SK-N-SH (cell line): Measurements from ENCODE around the gene FUT4. TPM values are rescaled to one million over a fixed set of nuclear protein-coding genes. Genes with fewer than 3 reads are reported as not detected.
"Not testable (repeated sequence)": the region's sequence is repeated elsewhere in the genome, so short reads cannot be mapped to it uniquely, and the experiment has no call there.

Experiments used
- CTCF ChIA-PET: fragments of 300-600, 350-600 bp; formaldehyde crosslinking; extraction: SDS; loops from one replicate; lab custom pipeline; 2021; lab: Yijun Ruan, JAX
- POLR2A ChIA-PET: fragments of 350-600 bp; sonication (Branson Sonifier 250); formaldehyde crosslinking; extraction: SDS; loops from one replicate; lab custom pipeline; 2020; ENCODE audit warnings: antibody characterized with exemption, inconsistent platforms; lab: Yijun Ruan, JAX
- DNase-seq: peaks from one replicate; pipeline ENCODE4 v3.0.0; 2012
- H2AFZ ChIP-seq: fragments of 200-600 bp; sonication (generic); 2 replicates; pipeline ENCODE4 v1.8.1; 2016; ENCODE audit warnings: antibody characterized with exemption, mild to moderate bottlenecking, low read depth
- H3F3A ChIP-seq: fragments of 200-600 bp; sonication (generic); replicated peaks from 2 replicates; pipeline ENCODE3; 2016; ENCODE audit warnings: antibody characterized with exemption, mild to moderate bottlenecking; ENCODE audit not compliant: insufficient read depth
- H3K27ac ChIP-seq, 2 experiments: fragments of 200-500 bp in 1 of 2; fragments of 200-600 bp in 1 of 2; sonication (Bioruptor generic) in 1 of 2; sonication (generic), shearing (Covaris generic) in 1 of 2; 2 replicates each; pipeline versions ENCODE4 v1.5.1 to v1.6.1; 2014 to 2016; ENCODE audit warnings: low read depth in 2 of 2, inconsistent platforms in 1 of 2, low read length in 1 of 2, mild to moderate bottlenecking in 1 of 2, mixed read lengths in 1 of 2
- H3K27me3 ChIP-seq: fragments of 200-600 bp; sonication (generic), shearing (Covaris generic); 2 replicates; pipeline ENCODE4 v1.6.1; 2016; ENCODE audit warnings: mixed run types; ENCODE audit not compliant: insufficient read depth
- H3K36me3 ChIP-seq, 2 experiments: fragments of 200-500 bp in 1 of 2; fragments of 200-600 bp in 1 of 2; sonication (Bioruptor generic) in 1 of 2; sonication (generic) in 1 of 2; replicated peaks in 1 of 2; 2 replicates each; pipeline versions ENCODE3 to v1.5.1; 2014 to 2016; ENCODE audit warnings: low read length in 1 of 2, mild to moderate bottlenecking in 1 of 2; ENCODE audit not compliant: insufficient read depth in 2 of 2, control insufficient read depth in 1 of 2
- H3K4me1 ChIP-seq, 2 experiments: fragments of 200-500 bp in 1 of 2; fragments of 200-600 bp in 1 of 2; sonication (Bioruptor generic) in 1 of 2; sonication (generic), shearing (Covaris generic) in 1 of 2; 2 replicates each; pipeline versions ENCODE4 v1.5.1 to v1.6.1; 2014 to 2016; ENCODE audit warnings: low read depth in 1 of 2, low read length in 1 of 2, mixed run types in 1 of 2; ENCODE audit not compliant: insufficient read depth in 2 of 2, control insufficient read depth in 1 of 2
- H3K4me2 ChIP-seq: fragments of 200-600 bp; sonication (generic), shearing (Covaris generic); 2 replicates; pipeline ENCODE4 v1.6.1; 2017; ENCODE audit warnings: mixed run types
- H3K4me3 ChIP-seq, 2 experiments: fragments of 200-500 bp in 1 of 2; fragments of 200-600 bp in 1 of 2; sonication (Bioruptor generic) in 1 of 2; sonication (generic), shearing (Covaris generic) in 1 of 2; 2 replicates each; pipeline versions ENCODE4 v1.5.1 to v1.8.1; 2014 to 2016; ENCODE audit warnings: low read depth in 2 of 2, inconsistent platforms in 1 of 2, low read length in 1 of 2, mild to moderate bottlenecking in 1 of 2, mixed read lengths in 1 of 2, moderate library complexity in 1 of 2
- H3K79me2 ChIP-seq: fragments of 200-600 bp; sonication (generic); 2 replicates; pipeline ENCODE4 v1.8.1; 2017; ENCODE audit warnings: mild to moderate bottlenecking; ENCODE audit not compliant: insufficient read depth
- H3K9ac ChIP-seq: fragments of 200-600 bp; sonication (generic); 2 replicates; pipeline ENCODE4 v1.6.1; 2017; ENCODE audit warnings: mixed run types
- H3K9me2 ChIP-seq: fragments of 200-600 bp; sonication (generic); 2 replicates; pipeline ENCODE4 v1.6.1; 2017; ENCODE audit warnings: mixed run types
- H3K9me3 ChIP-seq: fragments of 200-600 bp; sonication (generic); 2 replicates; pipeline ENCODE4 v1.6.1; 2017; ENCODE audit warnings: mixed run types, mild to moderate bottlenecking, moderate library complexity
- H4K20me1 ChIP-seq: fragments of 200-600 bp; sonication (generic); 2 replicates; pipeline ENCODE4 v1.6.1; 2017; ENCODE audit warnings: mild to moderate bottlenecking, mixed run types; ENCODE audit not compliant: insufficient read depth
- ELF1 ChIP-seq: IDR thresholded peaks from 2 replicates; pipeline ENCODE4 v1.4.0; 2012
- IRF3 ChIP-seq: fragments of 150-350 bp; IDR thresholded peaks from 2 replicates; pipeline ENCODE4 v1.6.1; 2016; ENCODE audit warnings: mild to moderate bottlenecking, low read depth, low read length
- NRF1 ChIP-seq: IDR thresholded peaks from 2 replicates; pipeline ENCODE4 v1.6.1; 2012; ENCODE audit warnings: low read depth, mild to moderate bottlenecking, low read length
- PBX3 ChIP-seq: IDR thresholded peaks from 2 replicates; pipeline ENCODE4; 2012
- RCOR1 ChIP-seq: fragments of 150-350 bp; IDR thresholded peaks from 2 replicates; pipeline ENCODE4 v1.6.1; 2017; ENCODE audit warnings: antibody characterized with exemption, low read length
- YY1 ChIP-seq: IDR thresholded peaks from 2 replicates; pipeline ENCODE4 v1.4.0; 2012; ENCODE audit warnings: low read depth, mild to moderate bottlenecking
- ZBTB33 ChIP-seq: IDR thresholded peaks from 2 replicates; pipeline ENCODE4 v1.4.0; 2012; ENCODE audit warnings: low read depth, borderline replicate concordance
- WGBS: methylation state at CpG from one replicate; pipeline ENCODE4 v1.1.6; 2017; ENCODE audit warnings: low lambda C conversion rate; 5-methylcytosine and 5-hydroxymethylcytosine counted together
- polyA plus RNA-seq, 3 experiments: library from polyadenylated mRNA; depleted of rRNA; stranded (reverse); fragments of >200 nt; gene quantifications; 2 replicates each; pipeline ENCODE4 v1.2.3, GENCODE V29; 2012

Gene FUT4
- polyA plus RNA-seq, 1 of the 3 experiments (the other 2 are of a cell fraction) = 1.9 TPM

- no peak for TF ChIP-seq IRF3
- TF ChIP-seq YY1 = no peak
- TF ChIP-seq RCOR1 = no peak
- no peak for TF ChIP-seq NRF1
These were observed 38.9 kb upstream of the FUT4 start (continued) for GRCh38 chr11:94504689-94505293.

GRCh38 chr11:94506513-94506912, 37.2 kb upstream of the FUT4 start:
- H3K27ac ChIP-seq, H2AFZ ChIP-seq, H3K4me2 ChIP-seq, DNase-seq, H4K20me1 ChIP-seq, H3F3A ChIP-seq, POLR2A ChIA-PET, H3K9me2 ChIP-seq, H3K79me2 ChIP-seq, H3K9me3 ChIP-seq, H3K36me3 ChIP-seq, H3K27me3 ChIP-seq, H3K4me1 ChIP-seq, H3K9ac ChIP-seq, H3K4me3 ChIP-seq: not testable (repeated sequence)
- 50% methylated on average over 5 of the region's 5 CpGs for WGBS
- CTCF ChIA-PET = interaction anchor here (3.1 kb wide), 1 partner anchor 611 kb away, joined by 17 read pairs; no protein-coding TSS in a partner anchor

GRCh38 chr11:94507485-94507884, 36.2 kb upstream of the FUT4 start:
- Histone ChIP-seq H3K36me3 (no peaks in the 10 kb centered on the region), H3K27ac (no peak overlapping the region), H3K9me2 (no peaks in the 10 kb centered on the region), H2AFZ (no peak overlapping the region), H3K9ac (no peak overlapping the region), H3K27me3 (no peaks in the 10 kb centered on the region), H3K4me2 (no peak overlapping the region), H3K4me1 (peaks cover 0 to 4% of the 10 kb centered on the region in 2 experiments; a peak in 1 of 4 replicates), H4K20me1 (no peaks in the 10 kb centered on the region), H3F3A (no peaks in the 10 kb centered on the region), H3K9me3 (no peaks in the 10 kb centered on the region), H3K4me3 (no peak overlapping the region), H3K79me2 (no peaks in the 10 kb centered on the region)
- TF ChIP-seq IRF3 (no peak), ELF1 (no peak), PBX3 (no peak), ZBTB33 (no peak), YY1 (no peak)
- WGBS = 89% methylated on average over 4 of the region's 4 CpGs
- DNase-seq = no peak
- CTCF ChIA-PET = interaction anchor here (1.7 to 3.1 kb wide), 2 partner anchors 12 to 612 kb away, joined by 5 to 17 read pairs; no protein-coding TSS in a partner anchor
- POLR2A ChIA-PET = no interaction called here
